ENCODE results near the gene WDR82. TPM values are rescaled to one million over a fixed set of nuclear protein-coding genes. Genes with fewer than 3 reads are reported as not detected.
A peak's percentile ranks its signal among the peaks of the same experiment; 100 is the strongest.

The WDR82 gene
- total RNA-seq, 4 donors from 2014 or later: 14.6 to 44.9 (median 40.8) TPM

DNA sequence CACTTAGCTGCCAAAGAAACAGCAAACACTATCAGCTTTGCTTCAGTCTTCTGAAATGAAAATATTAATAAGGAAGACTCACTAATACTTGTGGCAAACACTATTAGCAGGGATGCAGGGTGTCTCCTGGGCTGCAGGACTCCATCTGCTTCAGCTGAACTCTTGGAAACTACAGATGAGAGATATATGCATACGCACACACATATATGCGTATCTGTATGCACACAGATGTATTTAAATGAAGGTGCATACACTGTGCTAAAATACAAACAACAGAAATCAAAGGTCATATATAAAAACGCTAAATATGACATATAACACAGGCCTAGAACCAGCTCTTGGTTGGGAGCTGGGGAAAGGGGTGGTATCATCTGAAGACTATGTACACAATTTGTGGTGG lies 22.3 kb downstream of the WDR82 start:
- no peak for TF ChIP-seq EP300 (IDR thresholded peaks at IDR 0.05; ENCODE audit: low read depth)
- TF ChIP-seq POLR2AphosphoS5 (IDR thresholded peaks at IDR 0.05): no peak
- TF ChIP-seq, protein P1, sequence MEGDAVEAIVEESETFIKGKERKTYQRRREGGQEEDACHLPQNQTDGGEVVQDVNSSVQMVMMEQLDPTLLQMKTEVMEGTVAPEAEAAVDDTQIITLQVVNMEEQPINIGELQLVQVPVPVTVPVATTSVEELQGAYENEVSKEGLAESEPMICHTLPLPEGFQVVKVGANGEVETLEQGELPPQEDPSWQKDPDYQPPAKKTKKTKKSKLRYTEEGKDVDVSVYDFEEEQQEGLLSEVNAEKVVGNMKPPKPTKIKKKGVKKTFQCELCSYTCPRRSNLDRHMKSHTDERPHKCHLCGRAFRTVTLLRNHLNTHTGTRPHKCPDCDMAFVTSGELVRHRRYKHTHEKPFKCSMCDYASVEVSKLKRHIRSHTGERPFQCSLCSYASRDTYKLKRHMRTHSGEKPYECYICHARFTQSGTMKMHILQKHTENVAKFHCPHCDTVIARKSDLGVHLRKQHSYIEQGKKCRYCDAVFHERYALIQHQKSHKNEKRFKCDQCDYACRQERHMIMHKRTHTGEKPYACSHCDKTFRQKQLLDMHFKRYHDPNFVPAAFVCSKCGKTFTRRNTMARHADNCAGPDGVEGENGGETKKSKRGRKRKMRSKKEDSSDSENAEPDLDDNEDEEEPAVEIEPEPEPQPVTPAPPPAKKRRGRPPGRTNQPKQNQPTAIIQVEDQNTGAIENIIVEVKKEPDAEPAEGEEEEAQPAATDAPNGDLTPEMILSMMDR (IDR thresholded peaks at IDR 0.05): no peak
- no peak for TF ChIP-seq POLR2A (IDR thresholded peaks at IDR 0.05)
- H3K27ac ChIP-seq: no peak overlapping the region
- in situ Hi-C loops (cut with MboI; ENCODE audit: low pct_ligation_motif_present in 1 of 4, low pct_unique_long_range_greater_than_20kb in 1 of 4, low sequenced_read_pairs in 3 of 4): no loop called here
- peaks cover 0 to 67% (median 30%) of the 10 kb centered on the region in 4 donors for H3K36me3 ChIP-seq
- no peak for DNase-seq
- no peaks in the 10 kb centered on the region for H3K9me3 ChIP-seq
- 76 to 83% methylated on average over 2 to 3 of the region's 3 CpGs for WGBS, 2 donors (ENCODE audit: low coverage in 1 of 2)
- H3K4me3 ChIP-seq: no peak overlapping the region
- intact Hi-C loops (cut with DNase I; ENCODE audit: low total_unique reads): no loop called here
- no peaks in the 10 kb centered on the region for H3K27me3 ChIP-seq
- peaks cover 0 to 17% (median 6%) of the 10 kb centered on the region in 4 donors for H3K4me1 ChIP-seq

DNA sequence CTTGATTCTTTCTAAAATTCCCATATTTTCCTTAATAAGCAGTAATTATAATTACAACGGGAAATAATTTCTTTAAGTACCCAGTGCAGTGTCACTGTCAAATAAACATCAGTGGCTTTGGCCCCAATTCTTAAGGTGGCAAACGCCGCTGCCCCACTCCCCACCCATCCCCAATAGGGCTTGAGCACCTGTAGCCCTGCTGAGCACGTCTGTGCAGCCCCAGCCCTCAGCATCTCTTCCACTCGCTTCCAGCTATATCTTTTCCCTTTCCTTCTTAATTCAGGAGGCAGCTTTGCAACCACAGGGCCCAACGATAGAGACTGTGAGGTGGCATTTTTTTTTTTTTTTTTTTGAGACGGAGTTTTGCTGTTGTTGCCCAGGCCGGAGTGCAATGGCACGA lies 23.8 kb downstream of the WDR82 start:
- Histone ChIP-seq H3K27me3 (no peaks in the 10 kb centered on the region), H3K9me3 (no peaks in the 10 kb centered on the region), H3K27ac (no peak overlapping the region), H3K4me1 (peaks cover 0 to 17% (median 6%) of the 10 kb centered on the region in 4 donors), H3K36me3 (peaks cover 0 to 51% (median 22%) of the 10 kb centered on the region in 4 donors), H3K4me3 (no peak overlapping the region)
- no peak for DNase-seq
- in situ Hi-C loops (cut with MboI; ENCODE audit: low pct_ligation_motif_present in 1 of 4, low pct_unique_long_range_greater_than_20kb in 1 of 4, low sequenced_read_pairs in 3 of 4) (no loop called here), intact Hi-C loops (cut with DNase I; ENCODE audit: low total_unique reads) (no loop called here)
- WGBS, 2 donors (ENCODE audit: low coverage in 1 of 2): 67 to 73% methylated on average over 7 to 9 of the region's 9 CpGs
- no peak for TF ChIP-seq EP300 (IDR thresholded peaks at IDR 0.05; ENCODE audit: low read depth)

DNA sequence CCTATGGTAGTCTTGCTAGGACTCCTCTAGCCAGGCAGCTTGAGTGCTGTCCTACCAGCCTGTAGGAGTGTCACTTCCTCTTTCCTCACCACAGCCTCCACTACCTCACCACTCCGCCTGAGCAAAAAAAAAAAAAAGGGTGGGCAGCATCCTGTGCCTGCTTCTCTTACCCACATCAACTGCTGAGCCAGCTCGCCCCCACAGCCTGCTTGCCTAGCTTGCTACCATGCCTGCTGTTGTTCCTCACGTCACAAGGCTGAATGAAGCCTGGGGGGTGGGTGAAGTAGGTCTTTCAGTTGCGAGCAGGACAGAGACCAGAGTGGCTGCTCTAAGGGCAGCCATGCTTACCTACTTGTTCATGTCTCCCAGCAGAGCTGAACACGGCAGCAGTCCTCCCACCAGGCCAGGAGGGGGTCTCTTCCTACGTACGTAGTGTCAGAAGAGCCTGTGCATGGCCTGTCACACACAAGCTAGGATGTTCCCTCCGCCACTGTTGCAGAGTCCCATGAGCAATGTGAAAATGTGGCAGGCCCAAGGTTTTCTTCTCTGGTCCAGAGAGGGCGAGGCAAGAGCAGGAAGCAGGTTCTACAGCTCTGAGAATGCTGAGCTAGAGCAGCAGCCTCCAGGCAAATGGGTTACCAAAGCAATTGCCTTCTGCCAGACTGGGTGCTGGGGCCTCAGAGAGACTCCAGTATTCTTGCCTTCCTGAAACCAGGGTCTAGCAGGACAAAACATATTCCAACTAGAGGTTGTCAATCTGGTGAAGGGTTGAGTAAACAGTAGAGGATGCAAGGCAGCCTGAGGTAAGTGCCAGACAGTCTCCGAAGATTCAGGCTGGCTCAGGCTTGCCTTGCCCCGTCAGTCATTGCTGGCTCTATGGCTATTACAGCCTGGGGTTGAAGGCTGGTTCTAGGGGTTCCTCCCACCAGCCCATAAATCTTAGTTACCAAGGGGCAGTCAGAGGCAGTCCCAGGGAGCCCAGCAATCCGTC lies 24.8 kb downstream of the WDR82 start:
- TF ChIP-seq, protein P1 (IDR thresholded peaks at IDR 0.05): no peak
- peak in 2 of 3 donors; percentile 34 to 45 for TF ChIP-seq POLR2AphosphoS5 (IDR thresholded peaks at IDR 0.05)
- intact Hi-C loops (cut with DNase I; ENCODE audit: low total_unique reads): no loop called here
- no peaks in the 10 kb centered on the region for H3K9me3 ChIP-seq
- H3K27me3 ChIP-seq: no peaks in the 10 kb centered on the region
- H3K4me1 ChIP-seq: peaks cover 0 to 17% (median 6%) of the 10 kb centered on the region in 4 donors
- H3K27ac ChIP-seq: peak overlapping the region; percentile 64 to 80 (median 72)
- H3K4me3 ChIP-seq: no peak overlapping the region
- WGBS, 2 donors (ENCODE audit: low coverage in 1 of 2): 57 to 86% methylated on average over 4 to 12 of the region's 12 CpGs
- in situ Hi-C loops (cut with MboI; ENCODE audit: low pct_ligation_motif_present in 1 of 4, low pct_unique_long_range_greater_than_20kb in 1 of 4, low sequenced_read_pairs in 3 of 4): no loop called here
- peak; percentile 68 for DNase-seq
- peaks cover 0 to 41% (median 17%) of the 10 kb centered on the region in 4 donors for H3K36me3 ChIP-seq

DNA sequence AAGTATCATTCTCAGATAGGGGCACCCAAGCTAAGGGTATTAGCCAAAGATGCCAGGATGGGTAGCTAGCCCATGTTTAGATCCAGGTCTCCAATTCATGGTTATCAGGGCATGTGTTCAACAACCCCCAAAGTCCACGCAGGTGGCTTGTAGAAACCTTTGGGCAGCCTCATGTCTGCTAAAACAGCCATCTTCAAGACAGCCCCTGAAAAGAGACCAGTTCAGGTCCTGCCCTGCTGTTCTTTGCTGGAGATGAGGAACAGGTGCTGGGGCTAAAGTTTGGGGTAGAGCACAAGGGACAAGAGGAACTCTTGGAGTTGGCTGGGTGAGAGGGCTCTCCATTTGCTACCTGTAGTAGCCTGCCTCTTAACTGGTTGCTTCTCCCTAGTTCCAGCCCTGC lies 28.3 kb downstream of the WDR82 start:
- no peak overlapping the region for H3K4me3 ChIP-seq
- in situ Hi-C loops (cut with MboI; ENCODE audit: low pct_ligation_motif_present in 1 of 4, low pct_unique_long_range_greater_than_20kb in 1 of 4, low sequenced_read_pairs in 3 of 4): no loop called here
- no peaks in the 10 kb centered on the region for H3K9me3 ChIP-seq
- no peak overlapping the region for H3K27ac ChIP-seq
- TF ChIP-seq POLR2AphosphoS5 (IDR thresholded peaks at IDR 0.05): no peak
- TF ChIP-seq, protein P1 (IDR thresholded peaks at IDR 0.05): no peak
- TF ChIP-seq EP300 (IDR thresholded peaks at IDR 0.05; ENCODE audit: low read depth): no peak
- H3K4me1 ChIP-seq: peaks cover 3 to 28% (median 14%) of the 10 kb centered on the region in 4 donors
- H3K27me3 ChIP-seq: no peaks in the 10 kb centered on the region
- intact Hi-C loops (cut with DNase I; ENCODE audit: low total_unique reads): no loop called here
- WGBS, 2 donors (ENCODE audit: low coverage in 1 of 2): 73% methylated on average over 1 of the region's 1 CpG; no CpG with 5 or more reads in 1 of the 2 donors
- no peak for DNase-seq
- H3K36me3 ChIP-seq: peaks cover 0 to 10% (median 0%) of the 10 kb centered on the region in 4 donors
